Transverse colon (tissue), 4 donors: ENCODE data around the gene ZNF280A. TPM values are rescaled to one million over a fixed set of nuclear protein-coding genes. Genes with fewer than 3 reads are reported as not detected.

Experiments used
- DNase-seq: peaks from one replicate; pipeline ENCODE4 v3.0.0-alpha.2; 2019
- H3K27ac ChIP-seq, 4 donors: fragments of 200-600 bp; sonication (generic); 2 replicates each; pipeline ENCODE4 v1.5.1; 2016 to 2018; ENCODE audit warnings: inconsistent platforms in 4 of 4
- H3K27me3 ChIP-seq: fragments of 200-600 bp; sonication (generic); 2 replicates; pipeline ENCODE4 v1.5.1; 2017; ENCODE audit warnings: inconsistent platforms
- H3K36me3 ChIP-seq, 4 donors: fragments of 200-600 bp; sonication (generic); 2 replicates each; pipeline ENCODE4 v1.5.1; 2017 to 2019; ENCODE audit warnings: inconsistent platforms in 4 of 4
- H3K4me1 ChIP-seq, 4 donors: fragments of 200-600 bp; sonication (generic); 2 replicates each; pipeline ENCODE4 v1.5.1; 2017 to 2020; ENCODE audit warnings: inconsistent platforms in 4 of 4
- H3K4me3 ChIP-seq, 4 donors: fragments of 200-600 bp; sonication (generic); 1 replicate in 1 of 4; 2 replicates in 3 of 4; pipeline versions ENCODE4 v1.5.1 to v1.6.1; 2017 to 2019; ENCODE audit warnings: inconsistent platforms in 4 of 4
- H3K9me3 ChIP-seq, 2 donors: fragments of 200-600 bp; sonication (generic); 2 replicates each; pipeline ENCODE4 v1.5.1; 2017 to 2019; ENCODE audit warnings: inconsistent platforms in 2 of 2
- CTCF ChIP-seq, 5 experiments: fragments of 200-600 bp in 3 of 5; fragments of 450-650 bp in 2 of 5; sonication (generic) in 3 of 5; IDR thresholded peaks; 1 replicate in 2 of 5; 2 replicates in 3 of 5; pipeline ENCODE4 v1.5.1; 2016 to 2017; ENCODE audit warnings: antibody characterized with exemption in 5 of 5, inconsistent platforms in 3 of 5, mild to moderate bottlenecking in 2 of 5, moderate library complexity in 1 of 5
- EP300 ChIP-seq: sonication (generic); formaldehyde crosslinking; IDR thresholded peaks from one replicate; pipeline ENCODE4 v1.6.1; 2017; ENCODE audit warnings: antibody characterized with exemption, low read depth
- POLR2A ChIP-seq: fragments of 450-650 bp; IDR thresholded peaks from one replicate; pipeline ENCODE4 v1.6.1; 2016; ENCODE audit warnings: antibody characterized with exemption, mild to moderate bottlenecking, moderate library complexity
- POLR2AphosphoS5 ChIP-seq, 3 donors: sonication (generic); formaldehyde crosslinking; IDR thresholded peaks; one replicate each; pipeline ENCODE4 v1.6.1; 2016; ENCODE audit warnings: antibody characterized with exemption in 3 of 3
- WGBS, 2 donors: methylation state at CpG; one replicate each; pipeline ENCODE4 v1.1.5; 2018; ENCODE audit warnings: low coverage in 1 of 2; 5-methylcytosine and 5-hydroxymethylcytosine counted together
- in situ Hi-C, 4 donors: fragments of 200-750 bp; cut with MboI; loops; one replicate each; pipeline versions ENCODE4 v1.15.0 to v1.15.1; 2017; ENCODE audit warnings: low sequenced_read_pairs in 3 of 4, low pct_ligation_motif_present in 1 of 4, low pct_unique_long_range_greater_than_20kb in 1 of 4
- intact Hi-C: fragments of 100-400 bp; cut with DNase I; formaldehyde crosslinking; loops from one replicate; pipeline ENCODE4 v1.15.1; 2023; ENCODE audit warnings: low total_unique reads
- total RNA-seq, 4 donors: library from RNA; depleted of rRNA; stranded (reverse); fragments of >200 nt; gene quantifications; one replicate each; pipeline ENCODE4 v1.1.0, GENCODE V29; 2016

ZNF280A gene
- total RNA-seq, 4 donors from 2014 or later: not detected

GRCh38 chr22:22554587-22555284 lies 34.7 kb upstream of the ZNF280A start:
- H3K27me3 ChIP-seq: no peaks in the 10 kb centered on the region
- no peaks in the 10 kb centered on the region for H3K4me1 ChIP-seq
- no peak overlapping the region for H3K4me3 ChIP-seq
- DNase-seq: no peak
- in situ Hi-C loops: no loop called here
- no peak for TF ChIP-seq EP300
- TF ChIP-seq CTCF (IDR thresholded peaks at IDR 0.05): no peak
- no peak for TF ChIP-seq POLR2AphosphoS5 (IDR thresholded peaks at IDR 0.05)
- no peak for TF ChIP-seq POLR2A
- no peaks in the 10 kb centered on the region for H3K9me3 ChIP-seq
- H3K36me3 ChIP-seq: no peaks in the 10 kb centered on the region
- 85 to 100% methylated on average over 1 to 4 of the region's 4 CpGs for WGBS, 2 donors
- intact Hi-C loops: no loop called here
- H3K27ac ChIP-seq: no peak overlapping the region

- H3K9me3 ChIP-seq: no peaks in the 10 kb centered on the region
- WGBS, 2 donors: 52 to 74% methylated on average over 3 to 8 of the region's 8 CpGs
- TF ChIP-seq EP300 (no peak), POLR2AphosphoS5 (IDR thresholded peaks at IDR 0.05) (no peak), POLR2A (no peak), CTCF (IDR thresholded peaks at IDR 0.05) (no peak)
- no peak for DNase-seq
- in situ Hi-C loops: no loop called here
- no peaks in the 10 kb centered on the region for H3K4me1 ChIP-seq
- no peak overlapping the region for H3K4me3 ChIP-seq
- H3K27ac ChIP-seq: no peak overlapping the region
- intact Hi-C loops: no loop called here
- no peaks in the 10 kb centered on the region for H3K36me3 ChIP-seq
- no peaks in the 10 kb centered on the region for H3K27me3 ChIP-seq
Measured at GRCh38 chr22:22553735-22554586, 33.9 kb upstream of the ZNF280A start.

GRCh38 chr22:22553141-22553540 lies 33.1 kb upstream of the ZNF280A start:
- DNase-seq: no peak
- intact Hi-C loops (no loop called here), in situ Hi-C loops (no loop called here)
- H3K4me1 ChIP-seq: no peaks in the 10 kb centered on the region
- H3K36me3 ChIP-seq: no peaks in the 10 kb centered on the region
- no peak overlapping the region for H3K4me3 ChIP-seq
- no peaks in the 10 kb centered on the region for H3K9me3 ChIP-seq
- H3K27ac ChIP-seq: no peak overlapping the region
- TF ChIP-seq POLR2A (no peak), POLR2AphosphoS5 (IDR thresholded peaks at IDR 0.05) (no peak), CTCF (IDR thresholded peaks at IDR 0.05) (no peak)
- 96% methylated on average over 1 of the region's 1 CpG; no CpG with 5 or more reads in 1 of the 2 donors for WGBS, 2 donors
- H3K27me3 ChIP-seq: no peaks in the 10 kb centered on the region

- Histone ChIP-seq H3K27me3 (no peaks in the 10 kb centered on the region), H3K9me3 (no peaks in the 10 kb centered on the region), H3K36me3 (no peaks in the 10 kb centered on the region), H3K4me3 (no peak overlapping the region), H3K4me1 (no peaks in the 10 kb centered on the region), H3K27ac (no peak overlapping the region)
- no peak for TF ChIP-seq POLR2A
- in situ Hi-C loops (no loop called here), intact Hi-C loops (no loop called here)
- no peak for DNase-seq
- 72 to 81% methylated on average over 2 to 4 of the region's 4 CpGs for WGBS, 2 donors
Measured at GRCh38 chr22:22552630-22553029, 32.6 kb upstream of the ZNF280A start.
